KMS-11 (cell line): ENCODE results near the gene EPX.

ENCODE experiments used
- H2AFZ ChIP-seq: fragments of 200-600 bp; sonication (generic); 2 replicates; pipeline ENCODE4 v1.6.1; 2016; ENCODE audit warnings: antibody characterized with exemption, mixed run types, low read depth
- H3K27ac ChIP-seq: fragments of 200-600 bp; sonication (generic); 2 replicates; pipeline ENCODE4 v1.6.1; 2016; ENCODE audit warnings: mild to moderate bottlenecking, mixed run types
- H3K27me3 ChIP-seq: fragments of 200-600 bp; sonication (generic); 2 replicates; pipeline ENCODE4 v1.6.1; 2017; ENCODE audit warnings: mild to moderate bottlenecking, low read depth, mixed run types, moderate library complexity; ENCODE audit not compliant: insufficient read depth
- H3K36me3 ChIP-seq: fragments of 200-600 bp; sonication (generic); 2 replicates; pipeline ENCODE4 v1.6.1; 2017; ENCODE audit warnings: mild to moderate bottlenecking, mixed run types; ENCODE audit not compliant: insufficient read depth
- H3K4me1 ChIP-seq: fragments of 200-600 bp; sonication (generic); 2 replicates; pipeline ENCODE4 v1.6.1; 2016; ENCODE audit warnings: mild to moderate bottlenecking, low read depth, mixed run types; ENCODE audit not compliant: poor library complexity, severe bottlenecking
- H3K4me2 ChIP-seq: fragments of 200-600 bp; sonication (generic); 2 replicates; pipeline ENCODE4 v1.7.0; 2016; ENCODE audit warnings: mild to moderate bottlenecking, mixed run types
- H3K4me3 ChIP-seq: fragments of 200-600 bp; sonication (generic); IDR thresholded peaks from 2 replicates; pipeline ENCODE4 v1.6.1; 2017; ENCODE audit warnings: low read depth, low read length, mixed read lengths; ENCODE audit not compliant: insufficient read depth
- H3K79me2 ChIP-seq: fragments of 200-600 bp; sonication (generic); 2 replicates; pipeline ENCODE4 v1.6.1; 2016; ENCODE audit warnings: low read depth, mixed run types; ENCODE audit not compliant: insufficient read depth
- H3K9ac ChIP-seq: fragments of 200-600 bp; sonication (generic); 2 replicates; pipeline ENCODE4 v1.6.1; 2016; ENCODE audit warnings: mild to moderate bottlenecking, mixed run types
- H4K20me1 ChIP-seq: fragments of 200-600 bp; sonication (generic); 2 replicates; pipeline ENCODE4 v1.6.1; 2016; ENCODE audit warnings: mild to moderate bottlenecking, mixed run types; ENCODE audit not compliant: insufficient read depth
- TF ChIP-seq, protein P1 (sequence below): fragments of 200-600 bp; sonication (generic); conservative IDR thresholded peaks from 2 replicates; pipeline ENCODE4 v1.6.1; 2017; ENCODE audit warnings: low read depth, mild to moderate bottlenecking, antibody characterized with exemption, low read length, moderate library complexity, mixed read lengths

Gene EPX

DNA sequence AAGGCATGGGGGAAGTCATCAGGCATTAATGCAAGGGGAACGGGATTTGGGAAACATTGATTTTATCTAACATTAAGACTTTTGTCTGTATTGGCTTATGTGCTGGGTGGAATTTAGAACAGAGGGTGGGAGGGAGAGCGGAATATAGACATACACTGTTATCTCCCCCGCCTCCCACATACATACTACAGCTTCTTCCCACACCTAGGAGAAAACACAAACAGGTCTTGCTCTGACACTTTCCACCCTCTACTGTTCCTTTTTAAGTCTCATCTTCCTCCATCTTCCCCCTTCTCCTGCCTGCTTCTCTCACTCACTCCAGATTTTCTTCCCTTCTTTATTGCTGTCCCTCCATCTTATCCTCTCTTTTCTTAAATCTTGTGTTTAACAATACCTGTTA lies 43.9 kb upstream of the EPX start:
- no peak overlapping the region for H3K27ac ChIP-seq
- no peak overlapping the region for H2AFZ ChIP-seq
- no peak overlapping the region for H3K4me3 ChIP-seq
- no peaks in the 10 kb centered on the region for H3K27me3 ChIP-seq
- H3K36me3 ChIP-seq, result no peaks in the 10 kb centered on the region
- H3K9ac ChIP-seq, result no peak overlapping the region
- no peaks in the 10 kb centered on the region for H3K79me2 ChIP-seq
- TF ChIP-seq, protein P1, sequence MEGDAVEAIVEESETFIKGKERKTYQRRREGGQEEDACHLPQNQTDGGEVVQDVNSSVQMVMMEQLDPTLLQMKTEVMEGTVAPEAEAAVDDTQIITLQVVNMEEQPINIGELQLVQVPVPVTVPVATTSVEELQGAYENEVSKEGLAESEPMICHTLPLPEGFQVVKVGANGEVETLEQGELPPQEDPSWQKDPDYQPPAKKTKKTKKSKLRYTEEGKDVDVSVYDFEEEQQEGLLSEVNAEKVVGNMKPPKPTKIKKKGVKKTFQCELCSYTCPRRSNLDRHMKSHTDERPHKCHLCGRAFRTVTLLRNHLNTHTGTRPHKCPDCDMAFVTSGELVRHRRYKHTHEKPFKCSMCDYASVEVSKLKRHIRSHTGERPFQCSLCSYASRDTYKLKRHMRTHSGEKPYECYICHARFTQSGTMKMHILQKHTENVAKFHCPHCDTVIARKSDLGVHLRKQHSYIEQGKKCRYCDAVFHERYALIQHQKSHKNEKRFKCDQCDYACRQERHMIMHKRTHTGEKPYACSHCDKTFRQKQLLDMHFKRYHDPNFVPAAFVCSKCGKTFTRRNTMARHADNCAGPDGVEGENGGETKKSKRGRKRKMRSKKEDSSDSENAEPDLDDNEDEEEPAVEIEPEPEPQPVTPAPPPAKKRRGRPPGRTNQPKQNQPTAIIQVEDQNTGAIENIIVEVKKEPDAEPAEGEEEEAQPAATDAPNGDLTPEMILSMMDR, result no peak
- H3K4me2 ChIP-seq, result no peak overlapping the region
- H3K4me1 ChIP-seq, result no peaks in the 10 kb centered on the region
- no peaks in the 10 kb centered on the region for H4K20me1 ChIP-seq

DNA sequence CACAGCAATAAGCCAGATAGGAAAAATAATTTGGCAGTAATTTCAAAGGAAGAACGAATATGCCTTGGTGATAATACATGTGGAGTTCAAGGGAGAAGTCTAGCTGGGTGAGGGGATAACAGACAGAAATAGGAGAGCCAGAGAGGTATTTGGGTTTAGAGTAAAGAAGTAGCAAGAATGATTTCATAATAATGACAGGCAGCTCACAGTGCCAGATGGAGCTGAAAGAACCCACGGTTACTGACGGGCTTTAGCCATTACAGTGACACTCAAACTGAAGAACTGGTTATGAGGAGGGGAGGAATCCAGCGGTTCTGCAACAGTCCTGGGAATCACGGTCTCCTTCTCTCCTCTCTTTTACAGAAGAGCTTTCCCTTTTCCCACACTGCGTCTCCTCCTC lies 42.1 kb upstream of the EPX start:
- Histone ChIP-seq H3K4me1 (no peaks in the 10 kb centered on the region), H3K4me2 (no peak overlapping the region), H3K27me3 (no peaks in the 10 kb centered on the region), H4K20me1 (no peaks in the 10 kb centered on the region), H3K4me3 (no peak overlapping the region), H3K27ac (no peak overlapping the region), H3K79me2 (no peaks in the 10 kb centered on the region), H2AFZ (no peak overlapping the region), H3K9ac (no peak overlapping the region), H3K36me3 (no peaks in the 10 kb centered on the region)
- TF ChIP-seq, protein P1, result no peak

DNA sequence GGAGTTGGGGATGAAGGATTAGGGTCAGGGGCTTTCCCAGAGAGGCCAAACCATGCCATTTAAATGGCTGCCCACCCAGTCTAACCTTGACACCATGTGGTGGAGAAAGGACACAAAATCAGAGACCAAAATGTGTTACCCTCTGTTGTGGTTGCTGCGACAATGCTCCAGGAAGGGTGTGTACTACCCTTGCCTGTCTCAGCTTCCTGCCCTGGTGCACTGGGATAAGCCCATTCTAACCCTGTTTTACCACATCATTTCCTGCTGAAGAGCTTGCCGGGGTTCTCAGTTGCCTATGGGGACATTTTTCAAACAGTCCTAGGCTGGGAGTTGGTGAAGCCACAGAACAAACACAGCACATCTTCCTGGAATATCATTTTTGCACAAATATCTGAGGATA lies 39.5 kb upstream of the EPX start:
- H4K20me1 ChIP-seq, result no peaks in the 10 kb centered on the region
- no peaks in the 10 kb centered on the region for H3K27me3 ChIP-seq
- no peak overlapping the region for H3K27ac ChIP-seq
- H3K79me2 ChIP-seq, result no peaks in the 10 kb centered on the region
- no peak overlapping the region for H2AFZ ChIP-seq
- no peaks in the 10 kb centered on the region for H3K36me3 ChIP-seq
- no peaks in the 10 kb centered on the region for H3K4me1 ChIP-seq
- TF ChIP-seq, protein P1, result no peak
- H3K4me3 ChIP-seq, result no peak overlapping the region
- no peak overlapping the region for H3K9ac ChIP-seq
- no peak overlapping the region for H3K4me2 ChIP-seq

DNA sequence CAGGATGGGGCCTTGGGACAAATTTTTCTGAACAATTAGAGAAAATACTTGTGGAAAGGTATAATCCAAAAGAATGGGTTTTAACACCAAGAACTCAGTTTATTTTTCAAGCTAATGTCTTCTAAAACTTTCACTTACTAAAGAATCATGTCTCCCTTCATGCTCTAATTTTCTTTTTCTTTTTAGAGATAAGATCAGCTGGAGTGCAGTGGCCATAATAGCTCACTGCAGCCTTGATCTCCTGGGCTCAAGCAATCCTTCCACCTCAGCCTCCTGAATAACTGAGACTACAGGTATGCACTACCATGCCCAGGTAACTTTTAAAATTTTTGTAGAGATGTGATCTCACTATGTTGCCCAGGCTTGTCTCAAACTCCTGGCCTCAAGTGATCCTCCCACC lies 38.9 kb upstream of the EPX start:
- H3K4me2 ChIP-seq, result no peak overlapping the region
- H3K9ac ChIP-seq, result no peak overlapping the region
- no peaks in the 10 kb centered on the region for H3K4me1 ChIP-seq
- no peaks in the 10 kb centered on the region for H3K36me3 ChIP-seq
- TF ChIP-seq, protein P1, result no peak
- no peak overlapping the region for H3K4me3 ChIP-seq
- H4K20me1 ChIP-seq, result no peaks in the 10 kb centered on the region
- no peaks in the 10 kb centered on the region for H3K79me2 ChIP-seq
- H3K27me3 ChIP-seq, result no peaks in the 10 kb centered on the region
- H3K27ac ChIP-seq, result no peak overlapping the region
- no peak overlapping the region for H2AFZ ChIP-seq
